DND-41 (cell line): Measurements from ENCODE around the gene EIF2S2.

Experiments used
- EZH2 ChIP-seq: IDR thresholded peaks from 3 replicates; pipeline ENCODE4 v1.6.1; 2012; ENCODE audit warnings: borderline replicate concordance, low read depth, mild to moderate bottlenecking, moderate library complexity, low read length, inconsistent platforms; ENCODE audit not compliant: severe bottlenecking
- TF ChIP-seq, protein P1 (sequence below): IDR thresholded peaks from 2 replicates; pipeline ENCODE4 v1.5.1; 2012; ENCODE audit warnings: borderline replicate concordance, low read length, moderate library complexity, mild to moderate bottlenecking; ENCODE audit not compliant: poor library complexity, severe bottlenecking; ENCODE audit errors: extremely low read depth

DNA sequence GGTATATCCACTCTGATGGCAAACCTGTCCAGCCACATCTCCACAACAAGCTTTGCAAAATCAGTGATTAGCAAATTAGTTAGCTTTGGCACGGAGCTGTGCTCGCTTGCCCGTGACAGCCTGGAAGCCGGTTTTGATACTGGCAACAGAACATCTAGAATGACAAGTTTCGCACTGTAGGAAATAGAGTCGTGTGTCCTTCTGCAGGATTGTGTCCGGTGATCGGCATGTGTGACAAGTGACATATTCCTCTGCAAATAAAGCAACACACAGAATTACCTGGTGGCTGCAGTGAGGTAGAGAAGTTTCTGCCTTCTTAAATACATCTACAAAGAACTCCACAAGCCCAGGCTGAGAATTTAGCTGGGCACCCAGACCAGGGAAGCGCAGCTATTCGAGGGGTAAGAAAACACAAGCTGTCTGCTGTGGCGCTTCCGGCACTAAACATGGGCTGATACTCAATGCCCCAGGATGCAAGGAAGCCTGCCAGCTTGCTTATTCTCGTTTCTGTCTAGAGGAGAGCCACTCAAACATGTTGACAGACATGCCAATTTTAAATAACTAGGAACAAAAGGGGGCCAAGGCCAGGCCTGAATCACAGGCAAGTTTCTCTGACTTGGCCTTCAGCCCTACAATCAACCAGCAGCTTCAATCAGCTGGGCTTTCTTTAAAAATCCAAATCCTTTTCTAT lies 22.2 kb downstream of the EIF2S2 start:
- TF ChIP-seq, protein P1, sequence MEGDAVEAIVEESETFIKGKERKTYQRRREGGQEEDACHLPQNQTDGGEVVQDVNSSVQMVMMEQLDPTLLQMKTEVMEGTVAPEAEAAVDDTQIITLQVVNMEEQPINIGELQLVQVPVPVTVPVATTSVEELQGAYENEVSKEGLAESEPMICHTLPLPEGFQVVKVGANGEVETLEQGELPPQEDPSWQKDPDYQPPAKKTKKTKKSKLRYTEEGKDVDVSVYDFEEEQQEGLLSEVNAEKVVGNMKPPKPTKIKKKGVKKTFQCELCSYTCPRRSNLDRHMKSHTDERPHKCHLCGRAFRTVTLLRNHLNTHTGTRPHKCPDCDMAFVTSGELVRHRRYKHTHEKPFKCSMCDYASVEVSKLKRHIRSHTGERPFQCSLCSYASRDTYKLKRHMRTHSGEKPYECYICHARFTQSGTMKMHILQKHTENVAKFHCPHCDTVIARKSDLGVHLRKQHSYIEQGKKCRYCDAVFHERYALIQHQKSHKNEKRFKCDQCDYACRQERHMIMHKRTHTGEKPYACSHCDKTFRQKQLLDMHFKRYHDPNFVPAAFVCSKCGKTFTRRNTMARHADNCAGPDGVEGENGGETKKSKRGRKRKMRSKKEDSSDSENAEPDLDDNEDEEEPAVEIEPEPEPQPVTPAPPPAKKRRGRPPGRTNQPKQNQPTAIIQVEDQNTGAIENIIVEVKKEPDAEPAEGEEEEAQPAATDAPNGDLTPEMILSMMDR, result no peak
- no peak for TF ChIP-seq EZH2
